ENCODE measurements around the gene TMA7.
"Not testable (repeated sequence)": the region's sequence is repeated elsewhere in the genome, so short reads cannot be mapped to it uniquely, and the experiment has no call there.

TMA7 gene

GRCh38 chr3:48439820-48440589, at the start of gene TMA7, which contains the start of gene CCDC51:
TSS of gene TMA7 (plus strand) at chr3:48440257. CDS start at chr3:48440297, 40 bp downstream.
TSS of gene CCDC51 (minus strand) at chr3:48440119. CDS start at chr3:48435128, 4,991 bp downstream.
- peak; percentile 94 for DNase-seq

GRCh38 chr3:48394391-48394790, 45.7 kb upstream of the TMA7 start:
- DNase-seq, result no peak

- DNase-seq, result no peak
Measured at GRCh38 chr3:48395714-48396113, 44.3 kb upstream of the TMA7 start.

- no peak for DNase-seq
Measured at GRCh38 chr3:48397767-48398681, 42.0 kb upstream of the TMA7 start.

- DNase-seq, result no peak
Measured at GRCh38 chr3:48398701-48399386, 41.2 kb upstream of the TMA7 start.

GRCh38 chr3:48399387-48400172, 40.5 kb upstream of the TMA7 start:
- no peak for DNase-seq

GRCh38 chr3:48400824-48401433, 39.1 kb upstream of the TMA7 start:
- peak; percentile 21 for DNase-seq

- not testable (repeated sequence) for DNase-seq
Measured at GRCh38 chr3:48401434-48401901, 38.6 kb upstream of the TMA7 start.

- no peak for DNase-seq
Measured at GRCh38 chr3:48402281-48402732, 37.8 kb upstream of the TMA7 start.

- DNase-seq, result no peak
Measured at GRCh38 chr3:48402907-48403306, 37.1 kb upstream of the TMA7 start.

GRCh38 chr3:48403533-48404439, 36.3 kb upstream of the TMA7 start:
- DNase-seq, result no peak

- DNase-seq, result no peak
Measured at GRCh38 chr3:48404440-48405342, 35.4 kb upstream of the TMA7 start.

GRCh38 chr3:48405343-48405881, 34.6 kb upstream of the TMA7 start:
- no peak for DNase-seq

GRCh38 chr3:48405971-48406370, 34.1 kb upstream of the TMA7 start:
- DNase-seq, result no peak

GRCh38 chr3:48406443-48407431, 33.3 kb upstream of the TMA7 start:
- DNase-seq, result no peak

GRCh38 chr3:48407542-48408099, 32.4 kb upstream of the TMA7 start:
- no peak for DNase-seq

- no peak for DNase-seq
Measured at GRCh38 chr3:48408823-48409281, 31.2 kb upstream of the TMA7 start.

Data from NCI-H1092 (cell line).